Heart right ventricle (tissue), 16 donors: ENCODE results near the gene SLC25A19. TPM values are rescaled to one million over a fixed set of nuclear protein-coding genes. Genes with fewer than 3 reads are reported as not detected.

ENCODE experiments used
- ATAC-seq, 8 donors: fragments of 200-7000 bp; cut with Tn5 transposase; one replicate each; pipeline ENCODE4 v1.9.1; 2020; ENCODE audit warnings: mild to moderate bottlenecking in 8 of 8, moderate library complexity in 8 of 8, moderate number of reproducible peaks in 1 of 8
- DNase-seq, 2 donors: peaks; one replicate each; pipeline ENCODE4 v3.0.0-alpha.2; 2020
- H3K27ac ChIP-seq, 10 donors: fragments of 200-600 bp; sonication (generic) in 2 of 10; one replicate each; pipeline versions ENCODE4 v1.5.0 to v1.8.0; 2020 to 2022; ENCODE audit warnings: mild to moderate bottlenecking in 3 of 10
- H3K27me3 ChIP-seq, 7 donors: fragments of 200-600 bp; one replicate each; pipeline ENCODE4 v1.8.0; 2021 to 2022; ENCODE audit warnings: mild to moderate bottlenecking in 2 of 7
- H3K36me3 ChIP-seq, 9 donors: fragments of 200-600 bp; sonication (generic) in 1 of 9; one replicate each; pipeline versions ENCODE4 v1.5.0 to v1.8.0; 2020 to 2022; ENCODE audit warnings: mild to moderate bottlenecking in 2 of 9
- H3K4me1 ChIP-seq, 9 donors: fragments of 200-600 bp; sonication (generic) in 1 of 9; one replicate each; pipeline versions ENCODE4 v1.5.0 to v1.8.0; 2020 to 2022; ENCODE audit warnings: mild to moderate bottlenecking in 4 of 9
- H3K4me3 ChIP-seq, 10 donors: fragments of 200-600 bp; sonication (generic) in 2 of 10; one replicate each; pipeline versions ENCODE4 v1.5.0 to v1.8.0; 2020 to 2022; ENCODE audit warnings: mild to moderate bottlenecking in 7 of 10, moderate library complexity in 2 of 10
- H3K9me3 ChIP-seq, 11 donors: fragments of 200-600 bp in 10 of 11; sonication (generic) in 2 of 11; one replicate each; pipeline versions ENCODE4 v1.5.0 to v1.8.0; 2013 to 2022; ENCODE audit warnings: mild to moderate bottlenecking in 2 of 11, control low read depth in 1 of 11, moderate library complexity in 1 of 11
- CTCF ChIP-seq, 9 donors: fragments of 200-600 bp; sonication (generic) in 2 of 9; IDR thresholded peaks; one replicate each; pipeline versions ENCODE4 v1.5.0 to v1.8.0; 2021 to 2022; ENCODE audit warnings: antibody characterized with exemption in 9 of 9, mild to moderate bottlenecking in 5 of 9, moderate library complexity in 1 of 9
- WGBS, 2 donors: extraction: QIAGEN DNeasy Blood & Tissue Kit; methylation state at CpG; one replicate each; pipeline ENCODE4 v1.1.7; 2013; ENCODE audit warnings: inconsistent platforms in 1 of 2; 5-methylcytosine and 5-hydroxymethylcytosine counted together
- intact Hi-C, 10 donors: fragments of 100-400 bp; cut with DNase I; formaldehyde crosslinking; loops; one replicate each; pipeline versions ENCODE4 v1.11.1 to v1.14.2; 2022
- polyA plus RNA-seq, 2 donors: library from polyadenylated mRNA; stranded (reverse); fragments of 200-250 nt; gene quantifications; one replicate each; pipeline ENCODE4 v1.2.3, GENCODE V29; 2013
- total RNA-seq, 10 donors: library from RNA; stranded (reverse); fragmentation: NEBNext Ultra II Directional in 3 of 10; extraction: Animal tissue kit (Norgen Biotek cat#: 25700) in 3 of 10; gene quantifications; one replicate each; pipeline versions ENCODE4 v1.2.1 to v1.2.4, GENCODE V29; 2021 to 2023
- donor health status: Arrhythmogenic right ventricular cardiomyopathy.
- donor health status: ischemic (EF 13 %, LVEDD 7.1; RV severe dilation, severe dysfunction).
- donor health status: healthy with polysubstance abuse.
- donor health status: DM: no; HTN: yes; CAD: no.
- donor health status: DM: no; HTN: no; CAD: no.
- donor health status: ischemic (EF 25% LVEDD 6.9; RV normal size, moderate dysfunction).
- donor health status: ischemic (EF 25% LVEDD 5.7; RV mildly dilated, moderate dysfunction).
- donor health status: healthy.
- donor health status: DM: yes; HTN: yes; CAD: no.
- donor health status: Ischemic cardiomyopathy.
- donor health status: ischemic (EF 35%, LVEDD 5.7; RV mildly dilated, moderate dysfunction).
- donor health status: nonischemic (EF 11% LVEDD 7.7; RV severe dilation, severe dysfunction).
- donor health status: DM: yes; HTN: yes; CAD: no.
- donor health status: PGD.
- donor health status: ischemic (EF 29% LVEDD 5.4; RV normal size, mild dysfunction).
- donor health status: nonischemic (EF 23%, LVEDD 6.1; RV moderate dilation, normal function).

Gene SLC25A19
- total and polyA plus RNA-seq, 12 donors = 6.8 to 23.2 (median 12.2) TPM

GRCh38 chr17:75325348-75325747 is 36.1 kb upstream of the SLC25A19 start:
- DNase-seq = no peak
- peak in 1 of 8 donors; percentile 13 for ATAC-seq
- intact Hi-C loops = loop anchor here in 2 of 10 donors (2.0 to 5.0 kb wide), 2 partner anchors 67 to 79 kb away; partner anchors contain the start of gene GRB2 (in 1 of the 2)
- Histone ChIP-seq H3K9me3 (no peaks in the 10 kb centered on the region), H3K36me3 (peaks cover 0 to 74% (median 7%) of the 10 kb centered on the region in 9 donors), H3K4me1 (peaks cover 9 to 56% (median 24%) of the 10 kb centered on the region in 9 donors), H3K27ac (peak overlapping the region in 8 of 10 donors; percentile 22 to 83 (median 62)), H3K4me3 (no peak overlapping the region), H3K27me3 (no peaks in the 10 kb centered on the region)
- WGBS, 2 donors = 71 to 82% methylated on average over 6 of the region's 6 CpGs
- TF ChIP-seq CTCF (IDR thresholded peaks at IDR 0.05) = no peak

- Histone ChIP-seq H3K27ac (no peak overlapping the region), H3K27me3 (no peaks in the 10 kb centered on the region), H3K4me3 (no peak overlapping the region), H3K9me3 (no peaks in the 10 kb centered on the region), H3K4me1 (peaks cover 9 to 60% (median 19%) of the 10 kb centered on the region in 9 donors), H3K36me3 (peaks cover 0 to 83% (median 7%) of the 10 kb centered on the region in 9 donors)
- intact Hi-C loops = loop anchor here in 1 of 10 donors (5.0 kb wide), 2 partner anchors 71 to 86 kb away; partner anchors contain the start of gene GRB2
- WGBS, 2 donors = 88 to 89% methylated on average over 10 of the region's 10 CpGs
- ATAC-seq (no peak), DNase-seq (no peak)
- TF ChIP-seq CTCF (IDR thresholded peaks at IDR 0.05) = no peak
Measured at GRCh38 chr17:75321506-75321905, 32.3 kb upstream of the SLC25A19 start.

- Histone ChIP-seq H3K36me3 (peaks cover 0 to 75% (median 7%) of the 10 kb centered on the region in 9 donors), H3K27me3 (no peaks in the 10 kb centered on the region), H3K4me1 (peaks cover 0 to 60% (median 6%) of the 10 kb centered on the region in 9 donors), H3K27ac (no peak overlapping the region), H3K4me3 (no peak overlapping the region), H3K9me3 (no peaks in the 10 kb centered on the region)
- no peak for TF ChIP-seq CTCF (IDR thresholded peaks at IDR 0.05)
- no peak for DNase-seq
- WGBS, 2 donors = 89 to 90% methylated on average over 20 of the region's 20 CpGs
- ATAC-seq = no peak
- intact Hi-C loops = loop anchor here in 1 of 10 donors (5.0 kb wide), 2 partner anchors 72 to 87 kb away; partner anchors contain the start of gene GRB2
Measured at GRCh38 chr17:75319904-75320691, 30.9 kb upstream of the SLC25A19 start.

- Histone ChIP-seq H3K9me3 (no peaks in the 10 kb centered on the region), H3K27me3 (no peaks in the 10 kb centered on the region), H3K27ac (peak overlapping the region in 1 of 10 donors; percentile 94), H3K4me1 (peaks cover 0 to 61% (median 0%) of the 10 kb centered on the region in 9 donors), H3K4me3 (no peak overlapping the region), H3K36me3 (peaks cover 0 to 61% (median 7%) of the 10 kb centered on the region in 9 donors)
- WGBS, 2 donors = 82 to 86% methylated on average over 10 of the region's 10 CpGs
- intact Hi-C loops = no loop called here
- DNase-seq = no peak
- no peak for ATAC-seq
- TF ChIP-seq CTCF (IDR thresholded peaks at IDR 0.05) = no peak
Measured at GRCh38 chr17:75318615-75319222, 29.5 kb upstream of the SLC25A19 start.
